Endothelial cell of umbilical vein (primary cell): Measurements from ENCODE around the gene GALNT10. TPM values are rescaled to one million over a fixed set of nuclear protein-coding genes. Genes with fewer than 3 reads are reported as not detected.

Experiments used
- BruUV-seq: library from RNA; stranded (reverse); fragments of 400-500 nt; replicated peaks from 2 replicates; lab custom pipeline; 2021; lab: Mats Ljungman, UMichigan
- CTCF ChIA-PET: fragments of 300-600, 350-600 bp; sonication (Branson Sonifier 250); formaldehyde crosslinking; loops from one replicate; lab custom pipeline; 2021; ENCODE audit warnings: antibody characterized with exemption, inconsistent platforms; lab: Charles Lee
- POLR2A ChIA-PET: fragments of 300-600, 350-600 bp; sonication (Branson Sonifier 250); formaldehyde crosslinking; loops from one replicate; lab custom pipeline; 2021; ENCODE audit warnings: antibody characterized with exemption, inconsistent platforms; lab: Charles Lee
- DNase-seq: peaks from one replicate; pipeline ENCODE4 v3.0.0-alpha.2; 2011; ENCODE audit warnings: low read depth, low spot score
- FAIRE-seq: peaks from 2 replicates; lab custom pipeline; 2011; peaks lifted over from hg19 to GRCh38; lab: Jason Lieb, UNC
- H2AFZ ChIP-seq: 2 replicates; pipeline ENCODE4 v1.6.0; 2012; ENCODE audit warnings: low read depth, low read length, control low read depth, inconsistent platforms
- H3K27ac ChIP-seq: 2 replicates; pipeline ENCODE4 v1.5.1; 2011; ENCODE audit warnings: low read depth, mild to moderate bottlenecking, control low read depth, low read length, moderate library complexity; ENCODE audit not compliant: insufficient read depth
- H3K27me3 ChIP-seq, 2 experiments: 2 replicates each; pipeline versions ENCODE4 v1.6.0 to v1.6.1; 2011; ENCODE audit warnings: low read length in 2 of 2, mixed read lengths in 1 of 2; ENCODE audit not compliant: control insufficient read depth in 2 of 2, insufficient read depth in 2 of 2
- H3K36me3 ChIP-seq, 2 experiments: 2 replicates in 1 of 2; 3 replicates in 1 of 2; pipeline ENCODE4 v1.5.1; 2011; ENCODE audit warnings: low read length in 2 of 2, mild to moderate bottlenecking in 1 of 2, moderate library complexity in 1 of 2; ENCODE audit not compliant: control insufficient read depth in 2 of 2, insufficient read depth in 2 of 2; ENCODE audit errors: extremely low read depth in 1 of 2
- H3K4me1 ChIP-seq: 3 replicates; pipeline ENCODE4 v1.5.1; 2011; ENCODE audit warnings: mild to moderate bottlenecking, low read length; ENCODE audit not compliant: control insufficient read depth, insufficient read depth; ENCODE audit errors: extremely low read depth
- H3K4me2 ChIP-seq: 2 replicates; pipeline ENCODE4 v1.6.1; 2011; ENCODE audit warnings: low read length, control low read depth, mixed read lengths; ENCODE audit not compliant: insufficient read depth
- H3K4me3 ChIP-seq, 3 experiments: fragments of 200-600 bp in 1 of 3; sonication (generic), shearing (Covaris generic) in 1 of 3; replicated peaks in 1 of 3; 2 replicates each; pipeline ENCODE4 v1.5.1; 2011 to 2016; ENCODE audit warnings: control low read depth in 3 of 3, low read length in 3 of 3, mild to moderate bottlenecking in 2 of 3, inconsistent platforms in 1 of 3, low read depth in 1 of 3, moderate library complexity in 1 of 3; ENCODE audit not compliant: insufficient read depth in 1 of 3
- H3K79me2 ChIP-seq: 2 replicates; pipeline ENCODE4 v1.6.0; 2012; ENCODE audit warnings: low read length, inconsistent platforms; ENCODE audit not compliant: control insufficient read depth, insufficient read depth
- H3K9ac ChIP-seq: replicated peaks from 2 replicates; pipeline ENCODE3; 2011; ENCODE audit warnings: low read length, control low read depth; ENCODE audit not compliant: insufficient read depth; ENCODE audit errors: extremely low read depth
- H3K9me1 ChIP-seq: replicated peaks from 3 replicates; pipeline ENCODE4 v1.6.0; 2011; ENCODE audit warnings: mild to moderate bottlenecking, low read length; ENCODE audit not compliant: control insufficient read depth, insufficient read depth; ENCODE audit errors: extremely low read depth
- H3K9me3 ChIP-seq: replicated peaks from 2 replicates; pipeline ENCODE4 v1.5.1; 2012; ENCODE audit warnings: low read length, inconsistent platforms; ENCODE audit not compliant: control insufficient read depth, insufficient read depth
- H4K20me1 ChIP-seq: replicated peaks from 2 replicates; pipeline ENCODE3; 2011; ENCODE audit warnings: mild to moderate bottlenecking, low read length; ENCODE audit not compliant: control insufficient read depth, insufficient read depth; ENCODE audit errors: extremely low read depth
- EZH2 ChIP-seq: IDR thresholded peaks from 2 replicates; pipeline ENCODE4 v1.6.1; 2012; ENCODE audit warnings: borderline replicate concordance, low read depth, mild to moderate bottlenecking, moderate library complexity, low read length, inconsistent platforms; ENCODE audit not compliant: severe bottlenecking
- FOS ChIP-seq: IDR thresholded peaks from 2 replicates; pipeline ENCODE4 v1.6.1; 2011; ENCODE audit warnings: mild to moderate bottlenecking, low read length, moderate library complexity, borderline replicate concordance; ENCODE audit not compliant: insufficient read depth
- GATA2 ChIP-seq: IDR thresholded peaks from 2 replicates; pipeline ENCODE4 v1.7.0; 2011; ENCODE audit warnings: low read depth, mild to moderate bottlenecking, moderate library complexity, mixed read lengths, low read length; ENCODE audit not compliant: insufficient read length, insufficient read depth
- JUN ChIP-seq: IDR thresholded peaks from 2 replicates; pipeline ENCODE4 v1.6.1; 2011; ENCODE audit warnings: borderline replicate concordance, low read depth; ENCODE audit not compliant: insufficient read length, insufficient read depth
- MYC ChIP-seq: IDR thresholded peaks from one replicate; pipeline ENCODE4 v1.6.1; 2011; ENCODE audit warnings: mild to moderate bottlenecking, low read depth, low read length
- POLR2A ChIP-seq: IDR thresholded peaks from 2 replicates; pipeline ENCODE4 v1.6.1; 2012; ENCODE audit warnings: low read depth, mild to moderate bottlenecking, control low read depth, low read length
- POLR2AphosphoS5 ChIP-seq: IDR thresholded peaks from 2 replicates; pipeline ENCODE4 v1.6.1; 2012; ENCODE audit warnings: low read depth, mild to moderate bottlenecking, control low read depth, low read length, moderate library complexity; ENCODE audit not compliant: insufficient read depth
- dilution Hi-C: fragments of 300-500 bp; cut with MboI; formaldehyde crosslinking; loops from one replicate; pipeline ENCODE4 v1.15.0; 2019; ENCODE audit warnings: low sequenced_read_pairs; ENCODE audit not compliant: extremely low pct_ligation_motif_present
- intact Hi-C: fragments of 100-400 bp; cut with micrococcal nuclease; formaldehyde crosslinking; loops from one replicate; pipeline ENCODE4 v1.10.0; 2022
- polyA plus RNA-seq, 4 experiments: library from polyadenylated mRNA; depleted of rRNA in 3 of 4; stranded (reverse) in 3 of 4; unstranded in 1 of 4; fragments of >200 nt; gene quantifications; 2 replicates each; pipeline versions ENCODE4 v1.2.1 to v1.2.3, GENCODE V29; 2011 to 2012; ENCODE audit warnings: missing spikeins in 1 of 4
- total RNA-seq: library from RNA; stranded (reverse); gene quantifications from 2 replicates; pipeline ENCODE4 v1.2.3, GENCODE V29; 2021
- TF ChIP-seq, protein P1 (sequence below): IDR thresholded peaks from 2 replicates; pipeline ENCODE4 v1.6.1; 2011; ENCODE audit not compliant: insufficient read depth, insufficient read length
- TF ChIP-seq, protein P2 (sequence below), 2 donors: IDR thresholded peaks; 1 replicate in 1 of 2; 2 replicates in 1 of 2; pipeline ENCODE4 v1.5.1; 2011; ENCODE audit warnings: low read length in 2 of 2, mild to moderate bottlenecking in 2 of 2, moderate library complexity in 2 of 2, control low read depth in 1 of 2, inconsistent platforms in 1 of 2, low read depth in 1 of 2; ENCODE audit not compliant: insufficient read depth in 1 of 2; ENCODE audit errors: extremely low read depth in 1 of 2

The GALNT10 gene
- total and polyA plus RNA-seq, 2 donors (not counting 3 experiments of a cell fraction or from before 2014, with no cell fraction given), result 70.2 to 77.6 TPM

DNA sequence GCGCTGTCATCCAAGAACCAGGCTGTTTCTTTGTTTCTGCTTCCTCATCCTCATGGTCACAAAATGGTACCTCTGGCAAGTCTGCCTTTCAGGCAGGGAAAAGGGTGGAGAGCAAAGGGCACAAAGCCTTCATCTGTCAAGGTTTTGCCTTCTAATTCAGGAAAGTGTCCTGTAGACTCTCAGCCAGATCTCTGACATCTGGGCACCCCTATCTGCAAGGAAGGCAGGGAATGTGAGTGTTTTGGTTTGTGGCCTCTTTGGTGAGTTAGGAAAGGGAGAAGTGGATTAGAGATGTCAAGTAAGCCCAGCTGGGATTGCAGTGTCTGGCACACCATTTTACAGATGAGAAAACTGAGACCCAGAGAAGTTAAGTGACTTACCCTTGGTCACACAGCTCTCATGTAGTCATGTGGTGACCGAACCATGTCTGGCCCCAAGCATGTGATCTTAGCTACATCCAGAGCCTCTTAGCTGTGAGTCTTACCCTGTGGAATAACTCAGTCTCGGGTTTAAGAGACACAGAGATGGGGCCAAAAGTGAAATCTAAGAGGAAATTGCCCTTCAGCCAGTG, 139.6 kb downstream of the GALNT10 start:
- TF ChIP-seq EZH2, result no peak
- no peak for TF ChIP-seq GATA2
- TF ChIP-seq JUN, result no peak
- no peak for TF ChIP-seq FOS
- TF ChIP-seq, protein P1, sequence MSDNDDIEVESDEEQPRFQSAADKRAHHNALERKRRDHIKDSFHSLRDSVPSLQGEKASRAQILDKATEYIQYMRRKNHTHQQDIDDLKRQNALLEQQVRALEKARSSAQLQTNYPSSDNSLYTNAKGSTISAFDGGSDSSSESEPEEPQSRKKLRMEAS, result no peak
- TF ChIP-seq, protein P2, sequence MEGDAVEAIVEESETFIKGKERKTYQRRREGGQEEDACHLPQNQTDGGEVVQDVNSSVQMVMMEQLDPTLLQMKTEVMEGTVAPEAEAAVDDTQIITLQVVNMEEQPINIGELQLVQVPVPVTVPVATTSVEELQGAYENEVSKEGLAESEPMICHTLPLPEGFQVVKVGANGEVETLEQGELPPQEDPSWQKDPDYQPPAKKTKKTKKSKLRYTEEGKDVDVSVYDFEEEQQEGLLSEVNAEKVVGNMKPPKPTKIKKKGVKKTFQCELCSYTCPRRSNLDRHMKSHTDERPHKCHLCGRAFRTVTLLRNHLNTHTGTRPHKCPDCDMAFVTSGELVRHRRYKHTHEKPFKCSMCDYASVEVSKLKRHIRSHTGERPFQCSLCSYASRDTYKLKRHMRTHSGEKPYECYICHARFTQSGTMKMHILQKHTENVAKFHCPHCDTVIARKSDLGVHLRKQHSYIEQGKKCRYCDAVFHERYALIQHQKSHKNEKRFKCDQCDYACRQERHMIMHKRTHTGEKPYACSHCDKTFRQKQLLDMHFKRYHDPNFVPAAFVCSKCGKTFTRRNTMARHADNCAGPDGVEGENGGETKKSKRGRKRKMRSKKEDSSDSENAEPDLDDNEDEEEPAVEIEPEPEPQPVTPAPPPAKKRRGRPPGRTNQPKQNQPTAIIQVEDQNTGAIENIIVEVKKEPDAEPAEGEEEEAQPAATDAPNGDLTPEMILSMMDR (IDR thresholded peaks at IDR 0.05; ENCODE audit: extremely low read depth in 1 of 2, insufficient read depth in 1 of 2, low read depth in 1 of 2, low read length in 2 of 2), result no peak
- TF ChIP-seq POLR2AphosphoS5, result no peak
- no peak for TF ChIP-seq MYC
- no peak for TF ChIP-seq POLR2A
- BruUV-seq, result no TSS peak
- intact Hi-C loops, result loop anchor here (5.0 kb wide), 1 partner anchor 77 kb away; no protein-coding TSS in a partner anchor
- DNase-seq (no peak), FAIRE-seq (no peak)
- dilution Hi-C loops, result no loop called here
- no peaks in the 10 kb centered on the region for H3K4me1 ChIP-seq
- H3K4me2 ChIP-seq, result no peak overlapping the region
- no peak overlapping the region for H3K4me3 ChIP-seq
- H3K36me3 ChIP-seq, result peaks cover 0 to 4% of the 10 kb centered on the region in 2 experiments
- H3K9me3 ChIP-seq, result no peaks in the 10 kb centered on the region
- no peak overlapping the region for H2AFZ ChIP-seq
- H3K27ac ChIP-seq, result no peak overlapping the region
- ChIA-PET POLR2A (no interaction called here), CTCF (interaction anchor here (1.5 kb wide), 1 partner anchor 75 kb away, joined by 3 read pairs; no protein-coding TSS in a partner anchor)
- H3K27me3 ChIP-seq, result no peaks in the 10 kb centered on the region
- no peak overlapping the region for H3K9ac ChIP-seq
- H4K20me1 ChIP-seq, result no peaks in the 10 kb centered on the region
- H3K79me2 ChIP-seq, result no peaks in the 10 kb centered on the region
- no peaks in the 10 kb centered on the region for H3K9me1 ChIP-seq
